Motor neuron (in vitro differentiated cells): ENCODE measurements around the gene JMJD6. TPM values are rescaled to one million over a fixed set of nuclear protein-coding genes. Genes with fewer than 3 reads are reported as not detected.
A peak's percentile ranks its signal among the peaks of the same experiment; 100 is the strongest.
"Not testable (repeated sequence)": the region's sequence is repeated elsewhere in the genome, so short reads cannot be mapped to it uniquely, and the experiment has no call there.

ENCODE experiments used
- ATAC-seq, 8 experiments: fragments of 200-7000 bp; cut with Tn5 transposase; replicated peaks in 6 of 8; 2 replicates each; pipeline ENCODE4 v1.8.0; 2021; ENCODE audit warnings: mild to moderate bottlenecking in 8 of 8, moderate library complexity in 8 of 8
- H3K27ac ChIP-seq, 2 donors: fragments of 250-450 bp; sonication (Bioruptor Pico); 2 replicates each; pipeline ENCODE4 v1.9.0; 2021; ENCODE audit warnings: antibody characterized with exemption in 2 of 2, mild to moderate bottlenecking in 2 of 2, moderate library complexity in 1 of 2
- H3K4me1 ChIP-seq, 2 donors: fragments of 250-450 bp; sonication (Bioruptor Pico); replicated peaks in 1 of 2; 2 replicates each; pipeline ENCODE4 v1.6.1; 2021; ENCODE audit warnings: antibody characterized with exemption in 2 of 2, mild to moderate bottlenecking in 2 of 2, moderate library complexity in 1 of 2
- H3K4me3 ChIP-seq, 5 donors: fragments of 250-450 bp; sonication (Bioruptor Pico); 2 replicates each; pipeline ENCODE4 v1.9.0; 2021; ENCODE audit warnings: antibody characterized with exemption in 5 of 5, mild to moderate bottlenecking in 5 of 5, moderate library complexity in 4 of 5
- WGBS, 10 experiments: fragments of 450-650 bp; shearing (Covaris generic); methylation state at CpG; one replicate each; pipeline ENCODE4 v1.0.0; 2022; 5-methylcytosine and 5-hydroxymethylcytosine counted together
- in situ Hi-C, 9 experiments: fragments of 400-800 bp; cut with MboI; loops; one replicate each; pipeline ENCODE4 v1.15.0; 2021; ENCODE audit warnings: low sequenced_read_pairs in 9 of 9, low pct_unique_long_range_greater_than_20kb in 2 of 9; ENCODE audit not compliant: unreplicated experiment in 9 of 9
- total RNA-seq, 8 experiments: library from RNA; unstranded; fragments of 300-600 nt; gene quantifications; 2 replicates each; pipeline versions ENCODE4 v1.2.3 to v1.2.4, GENCODE V29; 2022

Gene JMJD6
- total RNA-seq, 8 experiments from 2014 or later: 20.8 to 45.5 (median 26.5) TPM

DNA sequence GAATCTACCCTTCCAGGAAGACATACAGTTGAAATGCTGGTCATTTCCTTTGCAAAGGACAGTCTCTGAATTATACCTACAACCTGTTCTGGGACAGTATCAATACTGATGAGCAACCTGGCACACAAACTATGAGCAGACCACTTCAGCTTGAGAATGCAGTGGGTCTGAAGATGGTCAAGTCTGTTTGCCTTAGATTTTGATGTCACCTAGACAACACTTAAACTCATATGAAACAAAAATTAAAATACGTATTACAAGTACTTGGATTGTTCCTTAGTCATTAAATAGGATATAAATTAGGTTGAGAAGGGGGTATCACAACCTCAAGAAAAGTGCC is 7.2 kb upstream of the JMJD6 start:
- no peak for ATAC-seq
- Histone ChIP-seq H3K27ac (no peak overlapping the region), H3K4me1 (peaks cover 0 to 19% of the 10 kb centered on the region in 2 donors), H3K4me3 (no peak overlapping the region)
- in situ Hi-C loops: no loop called here
- 11 to 100% (median 80%) methylated on average over 1 of the region's 1 CpG; no CpG with 5 or more reads in 1 of the 10 experiments for WGBS, 10 experiments

DNA sequence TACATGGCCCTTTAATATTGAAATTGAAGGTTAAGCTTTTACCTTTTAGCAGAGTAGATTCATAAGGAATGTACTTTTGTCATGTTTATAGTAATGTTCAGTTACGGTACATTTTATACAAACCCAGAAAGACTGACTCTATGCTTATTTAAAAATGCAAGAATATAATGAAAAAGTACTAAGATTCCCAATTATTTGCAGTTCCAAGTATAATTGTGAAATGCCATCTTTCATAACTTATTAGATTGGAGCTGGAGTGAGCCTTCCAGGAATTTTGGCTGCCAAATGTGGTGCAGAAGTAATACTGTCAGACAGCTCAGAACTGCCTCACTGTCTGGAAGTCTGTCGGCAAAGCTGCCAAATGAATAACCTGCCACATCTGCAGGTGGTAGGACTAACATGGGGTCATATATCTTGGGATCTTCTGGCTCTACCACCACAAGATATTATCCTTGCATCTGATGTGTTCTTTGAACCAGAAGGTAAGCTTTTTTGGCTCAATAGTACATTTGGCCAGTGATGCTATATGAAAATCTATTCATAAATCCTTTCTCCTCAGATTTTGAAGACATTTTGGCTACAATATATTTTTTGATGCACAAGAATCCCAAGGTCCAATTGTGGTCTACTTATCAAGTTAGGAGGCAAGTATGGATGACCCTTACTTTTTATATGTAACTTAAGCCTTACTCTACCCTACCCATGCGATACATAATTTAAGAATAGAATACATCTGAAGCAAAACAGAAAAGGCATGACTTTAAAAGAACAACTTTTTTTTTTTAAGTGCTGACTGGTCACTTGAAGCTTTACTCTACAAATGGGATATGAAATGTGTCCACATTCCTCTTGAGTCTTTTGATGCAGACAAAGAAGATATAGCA is 6.6 kb upstream of the JMJD6 start:
- ATAC-seq: no peak
- Histone ChIP-seq H3K27ac (no peak overlapping the region), H3K4me3 (no peak overlapping the region), H3K4me1 (peaks cover 3 to 22% of the 10 kb centered on the region in 2 donors)
- 33 to 100% (median 84%) methylated on average over 1 to 3 of the region's 3 CpGs; no CpG with 5 or more reads in 1 of the 10 experiments for WGBS, 10 experiments
- in situ Hi-C loops: no loop called here

DNA sequence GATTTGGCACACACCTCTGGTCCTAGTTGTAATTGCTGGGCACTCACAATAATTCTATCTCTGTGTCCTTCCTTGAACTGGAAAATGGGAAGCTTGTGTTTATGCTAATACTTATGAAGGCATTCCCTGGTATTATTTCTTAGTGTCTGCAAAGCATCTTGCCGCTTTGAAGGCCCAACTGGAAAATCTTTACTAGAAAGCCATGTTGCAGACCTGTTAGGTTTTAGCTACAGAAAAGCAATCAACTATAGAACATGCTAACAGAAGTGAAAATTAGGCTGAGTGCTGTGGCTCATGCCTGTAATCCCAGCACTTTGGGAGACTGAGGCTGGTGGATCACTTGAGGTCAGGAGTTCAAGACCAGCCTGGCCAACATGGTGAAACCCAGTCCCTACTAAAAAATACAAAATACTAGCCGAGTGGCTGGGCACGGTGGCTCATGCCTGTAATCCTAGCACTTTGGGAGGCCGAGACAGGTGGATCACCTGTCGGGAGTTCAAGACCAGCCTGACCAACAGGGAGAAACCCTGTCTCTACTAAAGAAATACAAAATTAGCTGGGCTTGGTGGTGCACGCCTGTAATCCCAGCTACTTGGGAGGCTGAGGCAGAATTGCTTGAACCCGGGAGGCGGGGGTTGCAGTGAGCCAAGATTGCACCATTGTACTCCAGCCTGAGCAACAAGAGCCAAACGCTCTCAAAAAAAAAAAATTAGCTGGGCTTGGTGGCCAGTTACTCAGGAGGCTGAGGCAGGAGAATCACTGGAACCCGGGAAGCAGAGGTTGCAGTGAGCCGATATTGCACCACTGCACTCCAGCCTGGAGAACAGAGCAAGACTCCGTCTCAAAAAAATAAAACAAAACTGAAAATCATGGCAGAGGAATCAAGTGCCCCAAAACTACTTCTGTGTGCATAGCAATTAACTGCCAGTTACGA is 5.7 kb upstream of the JMJD6 start:
- ATAC-seq, H3K27ac ChIP-seq, in situ Hi-C loops, H3K4me3 ChIP-seq: not testable (repeated sequence)
- peaks cover 7 to 27% of the 10 kb centered on the region in 2 donors for H3K4me1 ChIP-seq
- 67 to 100% (median 95%) methylated on average over 2 to 10 of the region's 13 CpGs; no CpG with 5 or more reads in 2 of the 10 experiments for WGBS, 10 experiments

DNA sequence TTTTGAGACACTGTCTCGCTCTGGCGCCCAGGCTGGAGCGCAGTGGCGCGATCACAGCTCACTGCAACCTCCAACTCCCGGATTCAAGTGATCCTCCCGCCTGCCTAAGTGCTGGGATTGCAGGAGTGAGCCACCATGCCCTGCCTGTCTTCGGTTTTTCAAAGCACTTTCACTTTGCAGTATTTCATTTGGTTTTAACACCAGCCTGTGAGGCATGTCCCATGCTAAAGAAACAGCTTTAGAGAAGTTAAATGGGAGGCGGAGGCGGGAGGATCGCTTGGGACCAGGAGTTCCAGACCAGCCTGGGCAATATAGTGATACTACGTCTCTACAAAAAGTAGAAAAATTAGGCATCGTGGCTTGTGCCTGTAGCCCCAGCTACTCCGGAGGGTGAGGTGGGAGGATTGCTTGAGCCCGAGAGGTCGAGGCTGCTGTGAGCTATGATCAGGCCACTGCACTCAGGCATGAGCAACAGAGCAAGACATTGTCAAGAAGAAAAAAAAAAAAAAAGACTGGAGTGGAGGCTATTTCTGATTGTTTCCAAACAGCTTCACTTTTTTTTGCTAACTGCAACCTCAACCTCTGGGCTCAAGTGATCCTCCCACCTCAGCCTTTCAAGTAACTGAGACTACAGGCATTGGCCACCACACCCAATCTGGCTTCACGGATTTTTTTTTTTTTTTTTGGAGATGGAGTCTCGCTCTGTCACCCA is 1.5 kb upstream of the JMJD6 start:
- ATAC-seq: no peak
- peaks cover 19 to 23% of the 10 kb centered on the region in 2 donors for H3K4me1 ChIP-seq
- peak overlapping the region; percentile 98 to 99 for H3K27ac ChIP-seq
- 6 to 81% (median 44%) methylated on average over 5 to 14 of the region's 18 CpGs for WGBS, 10 experiments
- peak overlapping the region; percentile 69 to 98 (median 97) for H3K4me3 ChIP-seq
- in situ Hi-C loops: no loop called here

DNA sequence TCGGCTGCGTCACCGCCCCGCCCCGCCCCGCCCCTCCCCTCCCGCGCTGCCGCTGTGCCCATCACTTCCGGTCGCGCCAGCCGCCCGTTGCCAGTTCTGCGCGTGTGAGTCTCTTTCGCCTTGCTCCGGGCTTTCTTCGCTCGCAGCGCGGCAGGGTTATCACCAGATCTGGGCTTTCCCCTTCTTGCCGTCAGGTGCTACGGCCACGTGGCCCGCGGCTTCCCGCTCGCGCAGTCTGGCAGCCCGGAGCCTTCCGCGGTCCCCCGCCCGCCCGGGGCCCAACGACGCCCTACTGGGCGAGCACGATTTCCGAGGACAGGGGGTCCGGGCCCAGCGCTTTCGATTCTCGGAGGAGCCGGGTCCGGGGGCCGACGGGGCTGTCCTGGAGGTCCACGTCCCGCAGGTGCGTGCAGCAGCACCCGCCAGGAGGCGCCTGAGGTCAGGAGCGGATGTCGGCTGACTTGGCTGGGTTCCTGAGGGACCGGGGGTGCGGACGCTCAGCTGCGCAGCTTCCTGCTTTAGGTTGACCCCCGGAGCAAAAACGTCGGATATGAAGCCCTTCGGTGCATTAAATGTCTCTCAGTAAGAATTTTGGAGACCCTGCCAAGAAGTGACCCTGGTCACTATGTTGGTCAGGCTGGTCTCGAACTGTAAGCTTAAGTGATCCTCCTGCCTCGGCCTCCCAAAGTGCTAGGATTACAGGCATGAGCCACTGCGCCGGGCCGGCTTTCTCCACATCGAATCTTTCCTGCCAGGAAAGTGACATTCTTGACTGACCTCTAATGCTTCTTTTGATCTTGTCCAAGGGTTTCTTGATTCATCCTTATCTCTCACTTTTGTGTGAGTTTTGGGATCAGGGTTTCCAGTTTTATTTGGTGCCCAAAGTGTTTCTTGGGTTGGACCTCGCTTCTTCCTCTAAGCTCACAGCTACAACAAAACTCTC is 641 bp upstream of the JMJD6 start, which contains the start of gene METTL23:
METTL23 (plus strand) TSS at position 64 of the 943 bp plus-strand sequence. CDS start 2,872 bp downstream, outside the sequence.
- peak within 1 kb of the TSS; percentile 69 to 98 (median 97) for H3K4me3 ChIP-seq
- peak; percentile 24 to 84 (median 56) for ATAC-seq
- WGBS, 10 experiments: 0 to 14% (median 1%) methylated on average over 1 to 7 of the region's 71 CpGs; no CpG with 5 or more reads in 2 of the 10 experiments
- H3K27ac ChIP-seq: peak within 1 kb of the TSS; percentile 98 to 99
- in situ Hi-C loops: no loop called here
- peaks cover 19 to 23% of the 10 kb centered on the region in 2 donors for H3K4me1 ChIP-seq

DNA sequence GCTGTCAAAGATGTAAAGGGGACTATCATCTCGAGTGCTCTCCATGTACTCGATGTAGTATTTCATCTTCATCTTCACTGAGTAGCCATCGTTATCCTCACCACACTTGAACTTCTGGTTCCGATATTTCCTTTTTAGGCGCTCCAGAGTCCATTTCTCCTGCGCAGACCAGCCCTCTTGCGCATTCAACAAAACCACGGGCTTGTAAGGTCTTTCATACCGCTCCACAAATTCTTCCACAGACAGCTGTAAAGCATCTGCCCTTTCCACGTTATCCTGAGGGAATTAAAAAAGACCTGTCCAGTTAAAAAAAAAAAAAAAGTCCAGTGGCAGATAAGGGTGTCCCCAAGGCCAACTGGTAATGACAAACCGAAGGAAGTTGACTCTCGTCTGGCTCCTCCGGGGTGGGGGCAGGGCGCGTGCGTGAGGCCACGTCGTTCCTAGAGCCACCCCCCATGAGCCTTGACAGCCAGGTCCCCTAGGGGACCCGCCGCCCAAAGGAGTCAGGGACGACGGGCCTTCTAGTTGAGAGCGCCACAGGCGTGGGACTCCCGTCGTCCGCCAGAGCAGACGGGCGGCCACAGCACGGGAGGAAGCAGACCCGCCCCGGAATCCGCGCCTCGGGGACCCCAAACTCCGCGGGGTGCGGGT is 701 bp downstream of the JMJD6 start:
- in situ Hi-C loops: no loop called here

DNA sequence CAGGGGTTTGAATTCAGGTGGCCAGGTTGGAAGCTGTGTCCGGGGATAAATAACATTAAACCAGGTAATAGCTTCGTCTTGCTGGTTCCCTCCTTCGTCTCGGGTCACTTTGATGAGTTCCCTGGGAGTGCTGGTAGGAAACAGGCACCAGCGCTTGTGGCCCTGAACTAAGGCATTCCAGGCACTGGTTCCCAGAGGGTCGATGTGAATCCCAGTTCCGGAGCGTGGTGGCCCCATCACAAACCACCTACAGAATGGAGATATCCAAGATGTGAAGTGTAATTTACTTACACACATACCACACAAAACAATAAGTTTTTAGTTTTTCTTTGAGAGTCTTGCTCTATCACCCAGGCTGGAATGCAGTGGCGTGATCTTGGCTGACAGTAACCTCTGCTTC is 2.6 kb downstream of the JMJD6 start:
- ATAC-seq: no peak
- Histone ChIP-seq H3K27ac (no peak overlapping the region), H3K4me3 (peak overlapping the region in 1 of 5 donors; percentile 69), H3K4me1 (peaks cover 19 to 23% of the 10 kb centered on the region in 2 donors)
- in situ Hi-C loops: loop anchor here in 2 of 9 experiments (25.0 kb wide), 1 partner anchor 187 kb away; the partner anchor contains the start of genes CYGB (in 2 of the 2) and PRCD (in 2 of the 2)
- WGBS, 10 experiments: 90 to 100% (median 100%) methylated on average over 1 to 5 of the region's 9 CpGs; no CpG with 5 or more reads in 5 of the 10 experiments

More for the DNA sequence above, 701 bp downstream of the JMJD6 start:
- peak overlapping the region; percentile 89 to 99 for H3K27ac ChIP-seq
- peak; percentile 13 to 38 (median 22) for ATAC-seq
- peak overlapping the region; percentile 69 to 98 (median 97) for H3K4me3 ChIP-seq
- H3K4me1 ChIP-seq: peaks cover 19 to 23% of the 10 kb centered on the region in 2 donors
- WGBS, 10 experiments: 0 to 70% (median 33%) methylated on average over 4 to 21 of the region's 38 CpGs

DNA sequence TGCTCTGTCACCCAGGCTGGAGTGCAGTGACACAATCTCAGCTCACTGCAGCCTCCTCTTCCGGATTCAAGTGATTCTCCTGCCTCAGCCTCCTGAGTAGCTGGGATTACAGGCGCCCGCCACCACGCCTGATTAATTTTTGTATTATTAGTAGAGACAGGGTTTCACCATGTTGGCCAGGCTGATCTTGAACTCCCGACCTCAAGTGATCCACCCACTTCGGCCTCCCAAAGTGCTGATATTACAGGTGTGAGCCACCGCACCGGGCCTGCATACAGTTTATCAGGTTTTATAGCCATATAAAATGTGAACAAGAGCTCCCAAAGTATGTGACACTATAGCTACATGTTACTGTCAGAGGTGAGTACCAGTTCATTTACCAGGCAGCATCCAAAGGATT is 3.4 kb downstream of the JMJD6 start:
- ATAC-seq, H3K4me3 ChIP-seq, H3K27ac ChIP-seq: not testable (repeated sequence)
- peaks cover 16 to 21% of the 10 kb centered on the region in 2 donors for H3K4me1 ChIP-seq
- in situ Hi-C loops: loop anchor here in 2 of 9 experiments (25.0 kb wide), 1 partner anchor 186 kb away; the partner anchor contains the start of genes CYGB (in 2 of the 2) and PRCD (in 2 of the 2)
- 67 to 100% (median 95%) methylated on average over 1 to 6 of the region's 8 CpGs; no CpG with 5 or more reads in 2 of the 10 experiments for WGBS, 10 experiments

DNA sequence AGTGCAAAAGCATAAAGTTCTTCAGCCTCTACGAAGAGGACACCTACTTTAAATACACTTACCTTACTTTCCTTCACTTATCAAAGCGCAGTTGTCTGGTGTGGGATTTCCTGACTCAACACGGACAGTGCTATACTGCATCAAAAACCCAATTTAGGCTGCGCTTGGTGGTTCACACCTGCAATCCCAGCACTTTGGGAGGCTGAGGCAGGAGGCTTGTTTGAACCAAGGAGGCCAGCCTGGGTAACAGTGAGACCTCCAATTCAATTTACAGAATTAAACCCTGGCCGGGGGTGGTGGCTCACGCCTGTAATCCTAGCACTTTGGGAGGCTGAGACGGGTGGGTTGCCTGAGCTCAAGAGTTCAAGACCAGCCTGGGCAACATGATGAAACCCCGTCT is 4.1 kb downstream of the JMJD6 start:
- H3K4me1 ChIP-seq: peaks cover 12 to 16% of the 10 kb centered on the region in 2 donors
- WGBS, 10 experiments: 68 to 100% (median 93%) methylated on average over 1 to 4 of the region's 8 CpGs; no CpG with 5 or more reads in 3 of the 10 experiments
- no peak overlapping the region for H3K4me3 ChIP-seq
- H3K27ac ChIP-seq: no peak overlapping the region
- ATAC-seq: no peak
- in situ Hi-C loops: loop anchor here in 2 of 9 experiments (25.0 kb wide), 1 partner anchor 185 kb away; the partner anchor contains the start of genes CYGB (in 2 of the 2) and PRCD (in 2 of the 2)

DNA sequence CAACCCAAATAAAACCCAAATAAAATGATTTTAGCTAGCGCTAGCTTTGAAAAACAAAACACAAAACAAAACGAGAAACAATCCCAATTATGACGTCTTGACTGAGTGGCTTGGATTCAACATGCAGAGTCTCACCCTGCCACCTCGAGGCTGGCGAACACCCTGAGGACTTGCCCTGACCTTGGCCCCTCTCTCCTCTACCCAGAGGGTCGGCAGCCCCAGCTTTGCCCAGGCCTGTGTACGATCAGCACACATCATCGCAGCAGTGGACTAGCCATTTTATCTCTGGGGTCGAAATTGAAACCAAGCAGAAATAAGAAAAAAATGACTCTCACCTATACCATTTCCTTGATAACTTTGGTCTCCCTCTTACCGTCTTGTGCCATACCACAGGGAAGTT is 4.9 kb downstream of the JMJD6 start:
- Histone ChIP-seq H3K4me3 (no peak overlapping the region), H3K27ac (no peak overlapping the region), H3K4me1 (peaks cover 12 to 16% of the 10 kb centered on the region in 2 donors)
- whole genome bisulfite sequencing, 10 experiments: 76 to 100% (median 92%) methylated on average over 1 to 7 of the region's 10 CpGs; no CpG with 5 or more reads in 2 of the 10 experiments
- no peak for ATAC-seq
- in situ Hi-C loops: loop anchor here in 2 of 9 experiments (25.0 kb wide), 1 partner anchor 184 kb away; the partner anchor contains the start of genes CYGB (in 2 of the 2) and PRCD (in 2 of the 2)
